ENCODE results near the gene LRRC4.

DNA sequence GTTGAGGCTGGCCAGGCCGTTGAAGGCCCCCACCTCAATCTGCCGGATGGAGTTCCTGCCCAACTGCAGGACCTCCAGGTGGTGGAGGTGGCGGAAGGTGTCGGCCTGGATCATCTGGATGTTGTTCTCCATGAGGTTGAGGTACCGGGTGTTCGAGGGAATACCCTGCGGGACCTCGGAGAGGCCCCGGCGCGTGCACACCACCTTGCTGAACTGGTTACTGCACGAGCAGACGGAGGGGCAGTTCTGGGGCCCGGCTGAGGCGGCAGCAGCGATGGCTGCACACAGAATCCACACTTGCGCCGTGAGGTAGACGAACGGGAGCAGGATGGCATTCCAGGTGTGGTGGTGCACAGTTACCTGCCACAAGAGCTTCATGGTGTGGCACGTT is 979 bp downstream of the LRRC4 start:
- TF ChIP-seq, protein P1, sequence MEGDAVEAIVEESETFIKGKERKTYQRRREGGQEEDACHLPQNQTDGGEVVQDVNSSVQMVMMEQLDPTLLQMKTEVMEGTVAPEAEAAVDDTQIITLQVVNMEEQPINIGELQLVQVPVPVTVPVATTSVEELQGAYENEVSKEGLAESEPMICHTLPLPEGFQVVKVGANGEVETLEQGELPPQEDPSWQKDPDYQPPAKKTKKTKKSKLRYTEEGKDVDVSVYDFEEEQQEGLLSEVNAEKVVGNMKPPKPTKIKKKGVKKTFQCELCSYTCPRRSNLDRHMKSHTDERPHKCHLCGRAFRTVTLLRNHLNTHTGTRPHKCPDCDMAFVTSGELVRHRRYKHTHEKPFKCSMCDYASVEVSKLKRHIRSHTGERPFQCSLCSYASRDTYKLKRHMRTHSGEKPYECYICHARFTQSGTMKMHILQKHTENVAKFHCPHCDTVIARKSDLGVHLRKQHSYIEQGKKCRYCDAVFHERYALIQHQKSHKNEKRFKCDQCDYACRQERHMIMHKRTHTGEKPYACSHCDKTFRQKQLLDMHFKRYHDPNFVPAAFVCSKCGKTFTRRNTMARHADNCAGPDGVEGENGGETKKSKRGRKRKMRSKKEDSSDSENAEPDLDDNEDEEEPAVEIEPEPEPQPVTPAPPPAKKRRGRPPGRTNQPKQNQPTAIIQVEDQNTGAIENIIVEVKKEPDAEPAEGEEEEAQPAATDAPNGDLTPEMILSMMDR (conservative IDR thresholded peaks at IDR 0.05): no peak
- no peak for TF ChIP-seq EZH2 (IDR thresholded peaks at IDR 0.05; ENCODE audit: low read depth)
